Activated naive CD4-positive, alpha-beta T cell treated with anti-CD3 and anti-CD28 coated beads, Interleukin-2, amount 50 U/mL, for 16 hours (primary cell): ENCODE data around the gene USP46.

Experiments
- DNase-seq: peaks from one replicate; pipeline ENCODE4 v3.0.0-alpha.2; 2020

The USP46 gene

GRCh38 chr4:52655506-52655905 is 3.6 kb downstream of the USP46 start:
- no peak for DNase-seq

DNA sequence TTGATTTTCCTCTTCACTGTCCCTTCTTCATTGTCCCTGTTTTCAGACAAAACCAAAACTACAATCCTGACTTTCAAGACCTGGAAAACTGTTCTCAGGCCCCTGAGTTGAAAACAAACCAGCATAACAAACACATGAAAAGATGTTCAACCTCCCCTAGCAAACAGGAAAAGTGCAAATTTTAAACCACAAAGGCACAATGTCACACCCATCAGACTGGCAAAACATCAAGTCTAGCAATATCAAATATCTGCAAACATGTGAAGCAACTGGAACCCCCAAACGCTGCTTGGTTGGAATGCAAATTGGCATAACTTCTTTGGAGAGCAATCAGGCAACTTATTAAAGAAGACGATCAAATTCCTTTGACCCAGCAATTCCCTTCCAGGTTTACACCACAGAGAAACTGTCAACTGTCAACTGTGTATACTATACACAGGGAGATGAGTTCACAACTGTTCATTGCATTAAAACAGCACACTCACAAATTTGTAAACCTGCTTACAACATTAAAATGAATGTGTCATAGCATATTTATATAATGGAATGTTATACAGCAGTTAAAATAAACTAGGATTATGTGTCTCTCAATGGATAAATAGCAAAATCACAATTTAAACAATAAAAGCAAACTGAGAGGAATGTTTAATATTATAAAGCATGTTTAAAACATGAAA is 7.0 kb downstream of the USP46 start:
- DNase-seq = no peak

GRCh38 chr4:52648836-52649235 is 10.3 kb downstream of the USP46 start:
- DNase-seq = no peak

- DNase-seq = no peak
Observed at GRCh38 chr4:52646741-52647140, 12.4 kb downstream of the USP46 start.

DNA sequence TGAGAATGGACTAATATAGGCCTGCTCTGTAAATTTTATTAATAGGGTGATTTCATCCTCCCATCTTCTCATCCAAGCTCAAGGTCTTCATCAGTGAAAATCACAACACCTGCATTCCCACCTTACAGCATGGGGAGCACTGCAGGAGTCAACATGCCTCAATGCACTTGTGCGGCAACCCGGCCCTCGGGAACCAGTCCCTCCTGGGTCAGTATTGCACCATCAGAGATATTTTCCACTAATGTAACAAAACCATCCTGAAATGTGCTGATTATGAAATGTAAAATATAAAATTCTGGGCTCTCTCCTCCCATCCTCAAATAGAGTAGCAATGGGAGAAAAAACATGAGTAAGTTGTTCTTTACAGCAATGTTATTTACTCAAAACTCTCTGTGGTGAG is 13.0 kb downstream of the USP46 start:
- DNase-seq = no peak

DNA sequence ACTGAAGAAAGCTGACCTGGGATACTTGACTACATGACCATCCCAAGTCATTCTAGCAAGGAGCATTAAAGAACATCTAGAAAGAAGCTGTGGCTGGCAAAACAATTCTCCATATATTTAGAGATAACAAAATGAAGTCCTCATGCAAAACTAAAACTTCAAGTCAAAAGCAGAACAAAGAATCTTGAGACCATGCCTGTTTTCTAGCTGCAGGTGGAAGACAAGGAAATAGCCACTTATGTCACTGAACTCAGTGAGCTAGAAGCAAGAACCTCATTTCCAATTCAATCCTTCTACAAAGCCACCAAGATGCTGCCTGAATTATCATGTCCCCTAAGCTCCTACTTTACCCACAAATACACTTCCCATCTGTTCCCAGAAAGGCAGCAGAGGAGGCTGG is 13.8 kb downstream of the USP46 start:
- no peak for DNase-seq

DNA sequence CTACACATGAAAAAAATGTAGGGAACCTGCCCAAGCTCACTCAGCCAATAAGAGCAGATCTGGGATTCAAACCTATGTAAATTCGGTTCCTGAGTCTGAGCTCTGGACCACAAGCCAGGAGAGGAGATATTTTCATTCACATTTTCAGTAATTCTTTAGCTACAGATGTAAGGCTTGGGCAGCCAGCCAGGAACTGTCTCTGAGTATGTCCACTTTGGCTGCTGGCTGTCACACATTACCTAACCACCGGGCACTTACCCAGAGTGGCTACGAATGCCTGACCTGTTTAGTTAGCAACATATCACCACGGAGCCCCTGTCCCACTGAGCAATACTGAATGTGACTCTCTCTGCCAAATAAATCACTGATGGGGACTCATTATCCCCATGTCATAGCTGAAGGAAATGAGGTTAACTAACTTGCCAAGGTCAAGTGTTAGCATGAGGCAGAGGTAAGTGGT is 15.3 kb downstream of the USP46 start:
- no peak for DNase-seq

DNA sequence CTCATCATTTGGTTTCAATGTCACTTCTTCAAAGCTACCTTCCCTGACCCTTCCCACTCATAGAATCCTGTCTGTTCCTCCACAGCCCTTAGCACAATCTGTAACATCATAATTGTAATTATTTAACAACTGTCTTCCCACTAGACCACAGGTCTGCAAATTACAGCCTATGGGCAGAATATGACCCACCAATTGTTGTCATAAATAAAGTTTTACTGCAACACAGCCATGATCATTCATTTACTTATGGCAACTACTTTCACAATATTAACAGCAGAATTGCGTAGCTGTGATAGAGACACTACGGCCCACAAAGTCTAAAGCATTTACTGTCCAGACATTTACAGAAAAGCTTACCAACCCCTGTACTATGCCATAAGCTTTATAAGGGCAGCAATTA is 15.9 kb downstream of the USP46 start:
- DNase-seq = no peak

GRCh38 chr4:52641854-52642563 is 17.1 kb downstream of the USP46 start:
- no peak for DNase-seq

DNA sequence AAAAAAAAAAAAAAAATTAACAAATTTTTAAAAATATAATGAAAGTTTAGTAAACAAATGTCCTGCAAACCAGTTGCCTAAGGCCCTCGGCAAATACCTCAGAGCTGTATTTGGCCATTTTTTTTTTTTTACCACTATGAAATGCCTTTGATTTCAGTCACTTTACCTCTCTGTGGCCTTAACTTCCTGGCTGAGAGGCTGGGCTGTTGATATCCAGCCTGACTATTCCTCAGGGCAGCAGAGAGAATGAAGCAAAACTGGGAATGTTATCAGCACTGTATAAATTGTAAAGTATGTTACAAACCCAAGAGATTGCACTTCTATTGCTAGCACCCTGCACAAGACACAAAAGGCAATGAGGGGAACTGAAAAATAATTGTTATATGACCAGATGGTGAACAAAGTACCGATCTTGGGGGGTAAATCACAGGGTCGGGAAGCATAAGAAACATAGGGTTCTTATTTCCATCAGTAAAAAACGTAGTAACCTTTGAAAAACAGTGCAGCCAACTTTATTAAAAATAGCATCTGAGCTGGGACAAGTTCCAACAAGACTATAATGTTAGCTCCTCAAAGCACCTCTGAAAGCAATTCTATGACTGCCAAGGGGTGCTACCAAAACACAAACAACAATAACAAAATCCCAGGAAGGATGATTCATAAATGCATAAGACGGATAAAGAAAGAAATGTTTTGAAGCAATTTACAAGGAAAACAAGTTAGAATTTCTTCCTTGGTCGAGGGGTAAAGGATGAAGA is 18.1 kb downstream of the USP46 start:
- no peak for DNase-seq

DNA sequence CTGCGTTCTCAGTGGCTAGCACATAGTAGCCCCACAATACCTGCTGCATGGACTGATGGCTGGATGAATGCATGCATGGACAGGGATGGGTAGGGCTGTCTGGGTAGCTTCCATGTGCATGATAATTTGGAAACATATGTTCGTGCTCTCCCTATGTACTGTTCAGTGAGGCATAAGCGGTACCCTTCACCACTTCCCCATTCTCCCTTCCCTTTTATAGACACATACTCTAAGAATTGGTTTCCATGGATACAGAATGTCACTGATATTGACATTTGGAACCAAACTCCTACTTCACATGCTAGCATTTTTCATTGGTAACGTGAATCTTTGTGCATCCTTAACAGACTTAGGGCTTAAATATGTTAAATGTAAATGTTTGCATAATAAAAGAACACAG is 20.4 kb downstream of the USP46 start:
- DNase-seq = no peak

- no peak for DNase-seq
Observed at GRCh38 chr4:52637116-52637515, 22.0 kb downstream of the USP46 start.

DNA sequence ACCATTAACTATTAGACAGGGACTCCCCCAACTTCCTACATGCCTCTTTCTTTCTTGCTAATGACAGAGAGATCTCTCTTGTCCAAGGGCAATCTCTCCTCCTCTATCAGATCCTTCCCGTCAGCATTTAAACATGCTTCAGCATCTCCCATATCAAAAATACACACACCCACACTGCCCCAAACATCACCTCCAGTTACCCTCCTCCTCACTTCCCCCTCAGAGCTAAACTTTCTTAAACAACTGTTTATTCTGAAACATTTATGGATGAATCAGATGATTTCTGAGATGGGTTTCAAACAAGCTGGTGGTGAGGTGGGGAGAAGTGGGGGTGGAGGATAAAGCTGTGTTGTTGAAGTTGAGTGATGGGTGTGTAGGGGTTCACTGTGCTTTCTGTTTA is 23.5 kb downstream of the USP46 start:
- DNase-seq = no peak

GRCh38 chr4:52635130-52635529 is 24.0 kb downstream of the USP46 start:
- no peak for DNase-seq

DNA sequence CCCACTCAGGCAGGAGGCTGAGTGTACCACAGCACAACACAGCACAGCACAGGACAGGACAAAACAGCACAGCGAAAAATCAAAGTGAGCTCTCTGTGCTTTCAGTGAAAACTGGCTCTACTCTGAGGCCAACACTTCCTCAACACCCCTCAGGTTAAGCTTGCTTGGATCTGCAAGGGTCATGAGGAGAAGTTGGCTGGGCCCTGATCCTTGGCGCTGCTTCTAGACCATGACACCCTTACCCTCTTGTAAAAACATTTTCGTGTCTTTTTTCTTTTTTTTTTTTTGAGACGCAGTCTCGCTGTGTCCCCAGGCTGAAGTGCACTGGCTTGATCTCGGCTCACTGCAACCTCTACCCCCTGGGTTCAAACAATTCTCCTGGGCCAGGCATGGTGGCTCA is 25.3 kb downstream of the USP46 start:
- no peak for DNase-seq

GRCh38 chr4:52628974-52629373 is 30.1 kb downstream of the USP46 start:
- DNase-seq = no peak

- no peak for DNase-seq
Observed at GRCh38 chr4:52628543-52628942, 30.6 kb downstream of the USP46 start.

GRCh38 chr4:52627876-52628275 is 31.2 kb downstream of the USP46 start:
- DNase-seq = no peak

GRCh38 chr4:52625216-52625615 is 33.9 kb downstream of the USP46 start:
- DNase-seq = no peak

GRCh38 chr4:52622564-52622963 is 36.5 kb downstream of the USP46 start:
- no peak for DNase-seq

DNA sequence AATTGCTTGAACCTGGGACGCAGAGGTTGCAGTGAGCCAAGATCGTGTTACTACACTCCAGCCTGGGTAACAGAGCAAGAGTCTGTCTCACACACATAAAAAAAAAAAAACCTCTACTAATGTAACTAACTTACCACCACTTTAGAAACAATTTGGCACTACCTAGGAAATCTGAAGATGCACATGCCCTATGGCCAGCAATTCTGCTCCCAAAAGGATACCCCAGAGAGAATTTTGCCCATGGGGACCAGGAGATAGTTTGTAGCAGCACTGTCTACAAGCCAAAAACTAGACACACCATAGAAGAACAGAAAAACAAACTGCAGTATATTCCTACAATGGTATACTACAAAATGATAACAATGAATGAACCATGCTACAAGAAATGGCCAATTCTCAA is 37.5 kb downstream of the USP46 start:
- no peak for DNase-seq

DNA sequence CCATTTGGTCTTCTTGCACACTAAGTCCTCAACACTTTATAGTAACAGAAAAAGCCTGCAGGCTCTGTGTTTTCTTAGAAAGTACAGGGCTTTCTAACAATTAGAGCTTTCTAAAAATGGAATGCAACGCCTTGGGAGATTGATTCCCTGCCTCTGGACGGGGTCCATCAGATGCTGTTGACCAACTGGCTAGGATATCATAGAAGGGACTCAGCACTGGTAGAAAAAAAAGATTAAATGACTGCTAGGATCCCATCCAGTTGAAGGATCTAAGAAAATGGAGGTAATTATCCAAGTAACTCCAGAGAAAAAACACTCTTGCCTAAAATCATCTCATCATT is 39.5 kb downstream of the USP46 start:
- no peak for DNase-seq

DNA sequence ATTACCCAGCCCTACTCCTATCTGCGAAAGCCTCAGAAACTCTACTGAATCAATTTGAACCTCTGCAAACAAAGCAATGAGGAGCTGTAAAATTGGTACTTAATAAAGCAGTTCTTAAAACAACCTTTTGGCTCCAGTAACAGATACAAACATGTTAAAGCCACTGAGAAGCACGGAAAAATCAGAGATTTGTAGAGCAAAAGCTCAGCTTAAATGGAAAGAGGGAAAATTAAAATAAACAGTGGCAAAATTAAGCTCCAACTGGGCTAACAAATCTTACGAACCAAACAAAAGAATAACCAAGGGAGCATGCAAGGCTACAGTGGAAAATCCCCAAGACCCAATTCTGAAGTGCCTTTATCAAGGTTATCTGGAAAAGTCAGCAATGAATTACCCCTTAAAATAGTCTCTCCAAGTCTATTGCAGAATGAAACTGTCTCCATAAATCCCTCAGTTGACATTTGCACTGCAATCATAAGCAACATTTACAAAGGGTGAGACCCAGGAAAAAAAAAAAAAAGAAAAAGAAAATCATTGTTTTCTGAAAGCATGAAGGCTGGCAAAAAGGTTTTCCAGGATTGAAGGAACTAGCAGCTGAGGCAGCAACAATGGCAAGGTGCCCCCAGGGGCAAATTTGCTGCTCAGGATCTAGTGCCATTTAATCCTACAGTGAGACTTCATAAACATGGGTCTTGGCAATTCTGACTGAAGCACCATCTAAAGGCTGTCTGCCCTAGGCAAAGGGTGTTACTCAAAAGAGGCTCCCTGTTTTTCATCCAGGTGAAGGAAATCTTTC is 40.1 kb downstream of the USP46 start:
- DNase-seq = no peak
